GM12878 (cell line): ENCODE measurements around the gene SIAH2. TPM values are rescaled to one million over a fixed set of nuclear protein-coding genes. Genes with fewer than 3 reads are reported as not detected.
A peak's percentile ranks its signal among the peaks of the same experiment; 100 is the strongest.

Experiments
- BCLAF1 ChIP-seq: fragments of 450-650 bp; IDR thresholded peaks from 2 replicates; pipeline ENCODE4 v1.6.1; 2017; ENCODE audit warnings: antibody characterized with exemption, mild to moderate bottlenecking, moderate library complexity
- CBFB ChIP-seq: IDR thresholded peaks from 2 replicates; pipeline ENCODE4 v1.6.1; 2016; ENCODE audit warnings: antibody characterized with exemption, low read depth
- CHD1 ChIP-seq: IDR thresholded peaks from 2 replicates; pipeline ENCODE4 v1.6.1; 2012; ENCODE audit warnings: low read depth, low read length, improper control_type of control experiment
- ELK1 ChIP-seq: IDR thresholded peaks from 2 replicates; pipeline ENCODE4 v1.6.1; 2012; ENCODE audit warnings: low read depth, low read length, improper control_type of control experiment
- ETV6 ChIP-seq, 2 experiments: fragments of 450-650 bp in 1 of 2; IDR thresholded peaks in 1 of 2; conservative IDR thresholded peaks in 1 of 2; 2 replicates each; pipeline ENCODE4 v1.6.1; 2014; ENCODE audit warnings: antibody characterized with exemption in 1 of 2, borderline replicate concordance in 1 of 2, low read depth in 1 of 2, mild to moderate bottlenecking in 1 of 2, moderate library complexity in 1 of 2
- FOXM1 ChIP-seq: IDR thresholded peaks from 2 replicates; pipeline ENCODE4 v1.6.1; 2012; ENCODE audit warnings: low read depth, mild to moderate bottlenecking, inconsistent platforms, low read length, moderate library complexity
- IKZF2 ChIP-seq, 2 experiments: fragments of 450-650 bp; IDR thresholded peaks; 2 replicates each; pipeline ENCODE4 v1.6.1; 2017; ENCODE audit warnings: mild to moderate bottlenecking in 2 of 2, moderate library complexity in 2 of 2
- NKRF ChIP-seq: fragments of 450-650 bp; conservative IDR thresholded peaks from 2 replicates; pipeline ENCODE4 v1.6.1; 2017; ENCODE audit warnings: mild to moderate bottlenecking, moderate library complexity
- PAX5 ChIP-seq: IDR thresholded peaks from 2 replicates; pipeline ENCODE4 v1.6.1; 2011; ENCODE audit warnings: low read depth, low read length, borderline replicate concordance
- PKNOX1 ChIP-seq: fragments of 450-650 bp; IDR thresholded peaks from 2 replicates; pipeline ENCODE4 v1.6.1; 2016; ENCODE audit warnings: mild to moderate bottlenecking
- RAD51 ChIP-seq: fragments of 450-650 bp; IDR thresholded peaks from 2 replicates; pipeline ENCODE4 v1.6.1; 2016; ENCODE audit warnings: moderate library complexity, mild to moderate bottlenecking, inconsistent platforms
- RB1 ChIP-seq: fragments of 450-650 bp; formaldehyde crosslinking; IDR thresholded peaks from 2 replicates; pipeline ENCODE4 v1.6.1; 2017; ENCODE audit warnings: mild to moderate bottlenecking, borderline replicate concordance
- RELB ChIP-seq: fragments of 450-650 bp; IDR thresholded peaks from 2 replicates; pipeline ENCODE4 v1.6.1; 2017; ENCODE audit warnings: low read depth, mild to moderate bottlenecking, moderate library complexity
- YY1 ChIP-seq: IDR thresholded peaks from 2 replicates; pipeline ENCODE4 v1.6.1; 2011; ENCODE audit warnings: low read depth, mild to moderate bottlenecking, low read length
- ZBTB33 ChIP-seq: fragments of 450-650 bp; IDR thresholded peaks from 2 replicates; pipeline ENCODE4 v1.6.1; 2017; ENCODE audit warnings: mild to moderate bottlenecking
- polyA plus RNA-seq, 11 experiments: library from polyadenylated mRNA; depleted of rRNA in 4 of 11; unstranded in 6 of 11; stranded (reverse) in 5 of 11; fragments of >200 nt; fragmentation: Nextera tagmentation in 4 of 11; fragmentation: Illumina TruSeq in 1 of 11; extraction: Ambion mirVana in 4 of 11; extraction: Trizol in 1 of 11; gene quantifications; 1 replicate in 1 of 11; 2 replicates in 10 of 11; pipeline versions ENCODE4 v1.2.1 to v1.2.3, GENCODE V29; 2011 to 2016; ENCODE audit warnings: inconsistent platforms in 2 of 11, missing spikeins in 2 of 11, low read depth in 1 of 11
- total RNA-seq, 4 experiments: library from RNA; depleted of rRNA in 3 of 4; stranded (reverse); fragments of >200 nt in 3 of 4; fragmentation: Illumina TruSeq in 1 of 4; extraction: Trizol in 1 of 4; gene quantifications; 2 replicates each; pipeline versions ENCODE4 v1.2.1 to v1.2.3, GENCODE V29; 2013 to 2021

Gene SIAH2
- total and polyA plus RNA-seq, 10 of the 15 experiments (the other 5 are each of a cell fraction or from before 2014, with no cell fraction given) = 3.3 to 51.5 (median 29.7) TPM

- TF ChIP-seq BCLAF1 (no peak), IKZF2 (IDR thresholded peaks at IDR 0.05) (peak; percentile 85 to 86), ELK1 (no peak), FOXM1 (peak; percentile 69; the same call in 1 of the 2 replicates), RAD51 (peak; percentile 34; the same call in 1 of the 2 replicates), RB1 (peak; percentile 42; the same call in 1 of the 2 replicates), CHD1 (0 out of 2 replicates have a peak, but pooled peaks have one; percentile 63), CBFB (peak; percentile 46), NKRF (no peak), RELB (peak; percentile 93), YY1 (peak; percentile 91), PKNOX1 (peak; percentile 21; the same call in 1 of the 2 replicates), ETV6 (conservative IDR thresholded peaks at IDR 0.05 in 1 of 2, IDR thresholded peaks at IDR 0.05 in 1 of 2; ENCODE audit: borderline replicate concordance in 1 of 2, low read depth in 1 of 2) (peak in 1 of 2 experiments; percentile 54; a peak in 1 of 4 replicates), PAX5 (0 out of 2 replicates have a peak, but pooled peaks have one; percentile 4), ZBTB33 (no peak)
These were observed 2.4 kb downstream of the SIAH2 start (continued) for GRCh38 chr3:150760431-150761200.
